GM12892 (cell line): Measurements from ENCODE around the gene DRICH1.

Source experiments
- POLR2AphosphoS5 ChIP-seq: IDR thresholded peaks from 2 replicates; pipeline ENCODE4 v1.6.1; 2011; ENCODE audit warnings: low read depth, low read length, control low read depth
- TAF1 ChIP-seq: IDR thresholded peaks from 2 replicates; pipeline ENCODE4 v1.6.1; 2011; ENCODE audit warnings: low read depth, mild to moderate bottlenecking, control low read depth, low read length, borderline replicate concordance

- TF ChIP-seq TAF1: no peak
- no peak for TF ChIP-seq POLR2AphosphoS5
Observed at GRCh38 chr22:23673050-23673620, 41.0 kb upstream of the DRICH1 start.
